Adrenal gland (tissue), 12 donors: ENCODE measurements around the gene UBE2O. TPM values are rescaled to one million over a fixed set of nuclear protein-coding genes. Genes with fewer than 3 reads are reported as not detected.

Experiments
- DNase-seq, 7 donors: peaks; one replicate each; pipeline ENCODE4 v3.0.0-alpha.2; 2019 to 2020
- H3K27ac ChIP-seq, 5 donors: fragments of 200-600 bp; sonication (generic) in 4 of 5; 1 replicate in 3 of 5; 2 replicates in 2 of 5; pipeline versions ENCODE4 v1.5.1 to v1.8.0; 2016 to 2020; ENCODE audit warnings: mild to moderate bottlenecking in 1 of 5
- H3K27me3 ChIP-seq: fragments of 200-600 bp; 2 replicates; pipeline ENCODE4 v1.8.0; 2021
- H3K36me3 ChIP-seq, 2 donors: fragments of 200-600 bp; replicated peaks in 1 of 2; 1 replicate in 1 of 2; 2 replicates in 1 of 2; pipeline versions ENCODE4 v1.5.1 to v1.8.0; 2018 to 2022
- H3K4me1 ChIP-seq, 2 donors: fragments of 200-600 bp; replicated peaks in 1 of 2; 1 replicate in 1 of 2; 2 replicates in 1 of 2; pipeline versions ENCODE4 v1.5.1 to v1.8.0; 2018 to 2021
- H3K4me3 ChIP-seq, 4 donors: fragments of 200-600 bp; sonication (generic) in 3 of 4; one replicate each; pipeline ENCODE4 v1.5.1; 2016 to 2018
- H3K9me3 ChIP-seq, 3 donors: fragments of 200-600 bp; sonication (generic) in 1 of 3; replicated peaks in 1 of 3; 1 replicate in 2 of 3; 2 replicates in 1 of 3; pipeline versions ENCODE4 v1.5.1 to v1.8.0; 2016 to 2021
- CTCF ChIP-seq, 6 experiments: fragments of 450-650 bp in 4 of 6; fragments of 200-600 bp in 2 of 6; sonication (generic) in 1 of 6; IDR thresholded peaks; 1 replicate in 5 of 6; 2 replicates in 1 of 6; pipeline versions ENCODE4 v1.5.1 to v1.8.0; 2016 to 2021; ENCODE audit warnings: antibody characterized with exemption in 6 of 6, mild to moderate bottlenecking in 2 of 6, moderate library complexity in 1 of 6
- POLR2A ChIP-seq, 2 donors: fragments of 450-650 bp; IDR thresholded peaks; one replicate each; pipeline ENCODE4 v1.6.1; 2017; ENCODE audit warnings: antibody characterized with exemption in 2 of 2, mild to moderate bottlenecking in 2 of 2, moderate library complexity in 1 of 2
- whole genome bisulfite sequencing, 4 donors: extraction: QIAGEN DNeasy Blood & Tissue Kit in 2 of 4; methylation state at CpG; one replicate each; pipeline versions ENCODE4 v1.1.5 to v1.1.7; 2013 to 2017; 5-methylcytosine and 5-hydroxymethylcytosine counted together
- intact Hi-C, 2 donors: fragments of 100-400 bp; cut with DNase I; formaldehyde crosslinking; loops; one replicate each; pipeline versions ENCODE4 v1.14.1 to v1.15.0; 2022 to 2023
- polyA plus RNA-seq, 3 donors: library from polyadenylated mRNA; stranded (reverse); fragments of 200-250 nt in 2 of 3; fragments of 350-450 nt in 1 of 3; fragmentation: Illumina TruSeq in 1 of 3; extraction: RNeasy Lipid Tissue Mini Kit (QIAGEN cat#74804) in 1 of 3; gene quantifications; one replicate each; pipeline ENCODE4 v1.2.3, GENCODE V29; 2013 to 2014
- total RNA-seq, 9 donors: library from RNA; depleted of rRNA in 4 of 9; stranded (reverse); fragments of >200 nt in 4 of 9; fragments of 120-200 nt in 1 of 9; fragmentation: NEBNext Ultra II Directional in 1 of 9; extraction: Animal tissue kit (Norgen Biotek cat#: 25700) in 1 of 9; gene quantifications; one replicate each; pipeline versions ENCODE4 v1.1.0 to v1.2.4, GENCODE V29; 2013 to 2023
- donor health status: healthy with polysubstance abuse.
- donor health status: Bipolar disorder and iron deficiency.
- donor health status: DM: yes; HTN: yes; CAD: no.
- donor health status: DM: no; HTN: no; CAD: no.
- donor health status: DM: no; HTN: no; CAD: no.
- donor health status: DM: yes; HTN: yes; CAD: no.

The UBE2O gene
- total and polyA plus RNA-seq, 12 donors, result 9.8 to 21.8 (median 15.8) TPM

GRCh38 chr17:76345377-76345974, 107.5 kb downstream of the UBE2O start:
- intact Hi-C loops, result no loop called here

DNA sequence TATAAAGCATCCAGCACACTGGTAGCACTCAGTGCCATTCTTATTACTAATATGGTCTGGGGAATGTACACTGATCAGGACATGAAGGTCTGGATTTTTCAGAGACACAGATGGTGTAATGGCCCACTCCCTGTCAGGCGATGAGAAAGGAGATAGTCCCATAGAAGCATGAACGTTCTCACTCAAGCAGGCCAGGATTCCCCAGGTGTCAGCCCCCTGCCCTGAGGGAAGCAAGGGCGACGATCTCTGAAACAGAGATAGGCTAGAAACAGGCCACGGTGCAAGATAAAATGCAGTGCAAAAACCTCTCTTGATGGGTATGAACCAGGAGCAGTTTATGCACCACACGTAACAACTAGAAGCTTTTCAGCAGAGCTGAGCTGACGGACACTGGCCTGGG, 109.8 kb downstream of the UBE2O start:
- Histone ChIP-seq H3K9me3 (no peaks in the 10 kb centered on the region), H3K36me3 (peaks cover 0 to 37% of the 10 kb centered on the region in 2 donors), H3K27me3 (no peaks in the 10 kb centered on the region), H3K4me1 (peaks cover 0 to 3% of the 10 kb centered on the region in 2 donors), H3K27ac (no peak overlapping the region), H3K4me3 (no peak overlapping the region)
- DNase-seq, result no peak
- 87 to 99% (median 93%) methylated on average over 7 of the region's 7 CpGs for WGBS, 4 donors
- TF ChIP-seq POLR2A (IDR thresholded peaks at IDR 0.05) (no peak), CTCF (IDR thresholded peaks at IDR 0.05) (no peak)
- intact Hi-C loops, result no loop called here

More at GRCh38 chr17:76345377-76345974, 107.5 kb downstream of the UBE2O start:
- no peak overlapping the region for H3K27ac ChIP-seq
- WGBS, 4 donors, result 80 to 88% (median 85%) methylated on average over 14 of the region's 14 CpGs
- DNase-seq, result peak in 3 of 7 donors; percentile 39 to 70 (median 61)
- peaks cover 0 to 38% of the 10 kb centered on the region in 2 donors for H3K36me3 ChIP-seq
- H3K9me3 ChIP-seq, result no peaks in the 10 kb centered on the region
- H3K4me1 ChIP-seq, result peaks cover 0 to 3% of the 10 kb centered on the region in 2 donors
- H3K27me3 ChIP-seq, result no peaks in the 10 kb centered on the region
- no peak for TF ChIP-seq POLR2A (IDR thresholded peaks at IDR 0.05)
- no peak for TF ChIP-seq CTCF (IDR thresholded peaks at IDR 0.05)
- no peak overlapping the region for H3K4me3 ChIP-seq

DNA sequence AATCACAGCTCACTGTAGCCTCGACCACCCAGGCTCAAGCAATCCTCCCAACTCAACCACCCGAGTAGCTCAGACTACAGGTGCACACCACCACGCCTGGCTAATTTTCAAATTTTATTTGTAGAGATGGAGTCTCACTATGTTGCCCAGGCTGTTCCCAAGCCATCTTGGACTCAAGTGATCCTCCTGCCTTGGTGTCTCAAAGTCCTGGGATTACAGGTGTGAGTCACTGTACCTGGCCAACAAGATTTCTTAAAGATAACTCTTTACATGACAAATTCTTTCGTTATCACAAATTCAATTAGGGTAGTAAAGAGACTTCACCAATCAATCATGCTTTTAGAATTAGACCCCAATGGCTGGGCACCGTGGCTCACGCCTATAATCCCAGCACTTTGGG, 111.7 kb downstream of the UBE2O start:
- no peak for TF ChIP-seq CTCF (IDR thresholded peaks at IDR 0.05)
- TF ChIP-seq POLR2A (IDR thresholded peaks at IDR 0.05), result no peak
- H3K36me3 ChIP-seq, result peaks cover 0 to 21% of the 10 kb centered on the region in 2 donors
- DNase-seq, result no peak
- H3K4me1 ChIP-seq, result peaks cover 0 to 3% of the 10 kb centered on the region in 2 donors
- H3K27me3 ChIP-seq, result no peaks in the 10 kb centered on the region
- WGBS, 4 donors, result 94 to 99% (median 97%) methylated on average over 6 of the region's 6 CpGs
- H3K4me3 ChIP-seq, result no peak overlapping the region
- no peaks in the 10 kb centered on the region for H3K9me3 ChIP-seq
- intact Hi-C loops, result no loop called here
- H3K27ac ChIP-seq, result no peak overlapping the region

Other genes starting within 250 kb of the UBE2O start
- gene RNF157, start 212.7 kb downstream of the UBE2O start, total RNA-seq, result 1 to 10 TPM; 2.3 to 6.1 (median 4.7) TPM
- 1 to 10 TPM; 3.0 to 4.7 (median 4.1) TPM for gene RNF157, start 212.7 kb downstream of the UBE2O start, polyA plus RNA-seq
- 10 to 100 TPM in 6 of 9 donors, 1 to 10 TPM in 3; 5.4 to 71.2 (median 12.9) TPM for gene UBALD2, start 187.8 kb downstream of the UBE2O start, total RNA-seq
- gene UBALD2, start 187.8 kb downstream of the UBE2O start, polyA plus RNA-seq, result 10 to 100 TPM in 2 of 3 donors, 1 to 10 TPM in 1; 5.2 to 18.2 (median 15.6) TPM
- gene QRICH2, start 144.9 kb downstream of the UBE2O start, total RNA-seq, result 1 to 10 TPM in 6 of 9 donors, under 1 TPM in 3; 0.12 to 3.4 (median 1.4) TPM
- gene QRICH2, start 144.9 kb downstream of the UBE2O start, polyA plus RNA-seq, result 10 to 100 TPM in 1 of 3 donors, 1 to 10 TPM in 1, under 1 TPM in 1; 0.09 to 14.2 (median 4.8) TPM
- gene PRPSAP1, start 99.2 kb downstream of the UBE2O start, total RNA-seq, result 10 to 100 TPM; 33.0 to 79.3 (median 46.2) TPM
- gene PRPSAP1, start 99.2 kb downstream of the UBE2O start, polyA plus RNA-seq, result 10 to 100 TPM; 26.0 to 42.7 (median 37.1) TPM
- gene SPHK1, start 68.5 kb downstream of the UBE2O start, total RNA-seq, result 10 to 100 TPM in 2 of 9 donors, 1 to 10 TPM in 6, under 1 TPM in 1; 0.61 to 15.3 (median 3.7) TPM
- 10 to 100 TPM in 2 of 3 donors, under 1 TPM in 1; 0.53 to 14.0 (median 10.3) TPM for gene SPHK1, start 68.5 kb downstream of the UBE2O start, polyA plus RNA-seq
- not detected for gene AANAT, start 14.5 kb upstream of the UBE2O start, total RNA-seq
- gene AANAT, start 14.5 kb upstream of the UBE2O start, polyA plus RNA-seq, result under 1 TPM in 2 of 3 donors, not detected in 1; 0.30 to 0.40 TPM
- gene RHBDF2, start 48.3 kb upstream of the UBE2O start, total RNA-seq, result 100 to 1,000 TPM in 1 of 9 donors, 10 to 100 TPM in 7, 1 to 10 TPM in 1; 9.9 to 156 (median 43.6) TPM
- 10 to 100 TPM in 2 of 3 donors, 1 to 10 TPM in 1; 4.9 to 39.3 (median 19.1) TPM for gene RHBDF2, start 48.3 kb upstream of the UBE2O start, polyA plus RNA-seq
- 10 to 100 TPM in 7 of 9 donors, 1 to 10 TPM in 2; 6.3 to 18.1 (median 13.9) TPM for gene CYGB, start 84.6 kb upstream of the UBE2O start, total RNA-seq
- 10 to 100 TPM in 2 of 3 donors, 1 to 10 TPM in 1; 7.8 to 38.3 (median 32.1) TPM for gene CYGB, start 84.6 kb upstream of the UBE2O start, polyA plus RNA-seq
- gene PRCD, start 86.9 kb upstream of the UBE2O start, total RNA-seq, result 1 to 10 TPM in 7 of 9 donors, not detected in 2; 1.5 to 9.5 (median 3.0) TPM
- gene PRCD, start 86.9 kb upstream of the UBE2O start, polyA plus RNA-seq, result 10 to 100 TPM in 2 of 3 donors, 1 to 10 TPM in 1; 4.5 to 37.2 (median 14.3) TPM
- 10 to 100 TPM in 2 of 9 donors, 1 to 10 TPM in 6, under 1 TPM in 1; 0.50 to 37.8 (median 6.0) TPM for gene ST6GALNAC2, start 132.7 kb upstream of the UBE2O start, total RNA-seq
- gene ST6GALNAC2, start 132.7 kb upstream of the UBE2O start, polyA plus RNA-seq, result 1 to 10 TPM; 3.4 to 4.3 (median 3.8) TPM
- under 1 TPM in 3 of 9 donors, not detected in 6; 0.25 to 0.76 (median 0.33) TPM for gene ST6GALNAC1, start 190.6 kb upstream of the UBE2O start, total RNA-seq
- under 1 TPM in 2 of 3 donors, not detected in 1; 0.47 to 0.88 TPM for gene ST6GALNAC1, start 190.6 kb upstream of the UBE2O start, polyA plus RNA-seq